ENCODE measurements around the gene DRC1. TPM values are rescaled to one million over a fixed set of nuclear protein-coding genes. Genes with fewer than 3 reads are reported as not detected.

Gene DRC1
- total RNA-seq, 6 experiments from 2014 or later = not detected

DNA sequence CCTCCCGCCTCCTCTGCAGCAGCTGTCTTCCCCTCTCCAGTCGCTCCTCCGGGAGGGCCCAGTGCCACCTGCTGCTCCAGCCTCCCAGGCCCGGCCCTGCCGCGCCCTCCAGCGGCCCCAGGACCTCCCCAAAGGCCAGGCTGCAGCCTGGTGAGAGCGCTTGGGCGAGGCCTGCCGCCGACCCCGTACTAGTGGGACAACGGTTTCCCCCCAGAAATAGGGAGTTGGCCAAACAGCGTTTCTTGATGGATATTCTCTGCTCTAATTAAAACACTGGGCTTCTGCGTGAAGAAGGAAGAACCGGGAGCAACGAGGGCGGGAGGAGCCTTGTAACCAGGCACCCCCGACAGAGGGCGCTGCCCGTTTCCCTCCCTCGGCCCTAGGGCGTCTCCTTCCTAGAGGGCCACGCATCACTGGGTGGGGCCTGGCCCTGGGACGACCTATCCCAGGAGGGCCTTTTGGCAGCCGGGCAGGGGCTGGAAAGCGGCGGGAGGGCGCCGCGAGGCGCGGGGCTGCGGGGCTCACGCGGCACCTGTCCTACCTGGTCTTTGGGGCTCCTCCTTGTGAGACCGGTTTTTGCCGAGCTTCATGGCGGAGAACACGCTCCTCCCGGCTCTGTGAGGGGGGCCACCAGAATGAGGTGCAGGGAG lies 101.6 kb downstream of the DRC1 start:
- Mint-ChIP-seq H3K4me3 (no peak overlapping the region), H3K9me3 (no peaks in the 10 kb centered on the region), H3K36me3 (ENCODE audit: low read depth) (no peaks in the 10 kb centered on the region), H3K27me3 (ENCODE audit: insufficient read depth) (peaks cover 39% of the 10 kb centered on the region), H3K4me1 (ENCODE audit: low read depth) (no peaks in the 10 kb centered on the region), H3K27ac (no peak overlapping the region)
- TF ChIP-seq, protein P1, sequence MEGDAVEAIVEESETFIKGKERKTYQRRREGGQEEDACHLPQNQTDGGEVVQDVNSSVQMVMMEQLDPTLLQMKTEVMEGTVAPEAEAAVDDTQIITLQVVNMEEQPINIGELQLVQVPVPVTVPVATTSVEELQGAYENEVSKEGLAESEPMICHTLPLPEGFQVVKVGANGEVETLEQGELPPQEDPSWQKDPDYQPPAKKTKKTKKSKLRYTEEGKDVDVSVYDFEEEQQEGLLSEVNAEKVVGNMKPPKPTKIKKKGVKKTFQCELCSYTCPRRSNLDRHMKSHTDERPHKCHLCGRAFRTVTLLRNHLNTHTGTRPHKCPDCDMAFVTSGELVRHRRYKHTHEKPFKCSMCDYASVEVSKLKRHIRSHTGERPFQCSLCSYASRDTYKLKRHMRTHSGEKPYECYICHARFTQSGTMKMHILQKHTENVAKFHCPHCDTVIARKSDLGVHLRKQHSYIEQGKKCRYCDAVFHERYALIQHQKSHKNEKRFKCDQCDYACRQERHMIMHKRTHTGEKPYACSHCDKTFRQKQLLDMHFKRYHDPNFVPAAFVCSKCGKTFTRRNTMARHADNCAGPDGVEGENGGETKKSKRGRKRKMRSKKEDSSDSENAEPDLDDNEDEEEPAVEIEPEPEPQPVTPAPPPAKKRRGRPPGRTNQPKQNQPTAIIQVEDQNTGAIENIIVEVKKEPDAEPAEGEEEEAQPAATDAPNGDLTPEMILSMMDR (IDR thresholded peaks at IDR 0.05) = peak; percentile 83
- DNase-seq = peak; percentile 3

DNA sequence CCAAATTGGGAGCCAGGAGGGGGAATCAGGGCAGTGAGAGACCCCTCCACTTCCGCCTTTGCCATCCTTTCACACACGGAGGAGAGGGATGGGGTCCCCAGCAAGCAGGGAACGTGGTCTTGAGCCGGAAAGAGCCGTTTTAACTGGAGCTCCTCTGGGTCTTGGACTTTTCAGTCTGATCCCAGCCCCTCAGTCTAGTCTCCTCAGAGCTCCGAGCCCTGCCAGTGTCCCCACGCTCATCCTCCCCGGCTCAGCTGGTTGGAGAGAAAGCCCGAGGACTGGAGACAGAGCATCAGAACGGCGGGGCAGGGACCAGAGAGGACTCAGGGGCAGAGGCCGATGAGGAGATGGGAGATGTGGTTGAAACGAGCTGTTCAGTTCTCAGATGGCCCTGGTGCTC lies 102.3 kb downstream of the DRC1 start:
- H3K9me3 Mint-ChIP-seq = no peaks in the 10 kb centered on the region
- DNase-seq = no peak
- H3K4me3 Mint-ChIP-seq = no peak overlapping the region
- TF ChIP-seq, protein P1 (IDR thresholded peaks at IDR 0.05) = no peak
- H3K36me3 Mint-ChIP-seq (ENCODE audit: low read depth) = no peaks in the 10 kb centered on the region
- H3K4me1 Mint-ChIP-seq (ENCODE audit: low read depth) = no peaks in the 10 kb centered on the region
- H3K27me3 Mint-ChIP-seq (ENCODE audit: insufficient read depth) = peaks cover 39% of the 10 kb centered on the region
- H3K27ac Mint-ChIP-seq = no peak overlapping the region

DNA sequence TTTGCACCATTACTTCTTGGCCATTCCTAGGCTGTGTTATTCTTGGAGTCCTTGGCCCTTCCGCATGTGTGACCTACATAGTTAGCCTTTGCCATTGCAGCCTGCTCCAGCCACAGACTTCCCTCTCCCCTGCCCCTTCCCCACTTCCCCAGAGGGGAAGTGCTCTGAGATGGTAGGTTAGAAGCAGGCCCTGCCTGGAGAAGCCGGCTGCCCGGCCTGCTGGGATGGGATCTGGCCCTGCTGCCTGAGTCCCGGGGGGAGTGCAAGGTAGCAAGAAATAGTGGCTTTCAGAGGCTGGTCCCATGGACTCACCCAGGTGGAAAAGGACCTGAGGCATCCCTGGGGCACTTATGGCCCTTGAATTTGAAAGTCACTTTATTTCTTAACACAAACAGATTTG lies 104.6 kb downstream of the DRC1 start:
- TF ChIP-seq, protein P1 (IDR thresholded peaks at IDR 0.05) = no peak
- Mint-ChIP-seq H3K4me1 (ENCODE audit: low read depth) (no peaks in the 10 kb centered on the region), H3K4me3 (no peak overlapping the region), H3K27ac (no peak overlapping the region), H3K27me3 (ENCODE audit: insufficient read depth) (peaks cover 53% of the 10 kb centered on the region), H3K9me3 (no peaks in the 10 kb centered on the region), H3K36me3 (ENCODE audit: low read depth) (no peaks in the 10 kb centered on the region)
- DNase-seq = no peak

Other genes with a start within 250 kb of the DRC1 start
- gene GAREM2, start 228.8 kb upstream of the DRC1 start, total RNA-seq (2021; fragmentation: NEBNext Ultra II Directional; extraction: Animal tissue kit (Norgen Biotek cat#: 25700)) = not detected
- 100 to 1,000 TPM; 127 to 138 (median 133) TPM for gene HADHA, start 157.3 kb upstream of the DRC1 start, total RNA-seq (2021; fragmentation: NEBNext Ultra II Directional; extraction: Animal tissue kit (Norgen Biotek cat#: 25700))
- 100 to 1,000 TPM in 5 of 6 experiments, 10 to 100 TPM in 1; 93.9 to 119 (median 112) TPM for gene HADHB, start 157.0 kb upstream of the DRC1 start, total RNA-seq (2021; fragmentation: NEBNext Ultra II Directional; extraction: Animal tissue kit (Norgen Biotek cat#: 25700))
- gene SELENOI, start 55.8 kb upstream of the DRC1 start, total RNA-seq (2021; fragmentation: NEBNext Ultra II Directional; extraction: Animal tissue kit (Norgen Biotek cat#: 25700)) = 10 to 100 TPM; 22.7 to 31.4 (median 27.3) TPM
- under 1 TPM; 0.07 to 0.56 (median 0.19) TPM for gene ADGRF3, start 55.1 kb upstream of the DRC1 start, total RNA-seq (2021; fragmentation: NEBNext Ultra II Directional; extraction: Animal tissue kit (Norgen Biotek cat#: 25700))
- under 1 TPM in 1 of 6 experiments, not detected in 5; 0.05 TPM for gene OTOF, start 76.2 kb downstream of the DRC1 start, total RNA-seq (2021; fragmentation: NEBNext Ultra II Directional; extraction: Animal tissue kit (Norgen Biotek cat#: 25700))
- gene CIB4, start 239.4 kb downstream of the DRC1 start, total RNA-seq (2021; fragmentation: NEBNext Ultra II Directional; extraction: Animal tissue kit (Norgen Biotek cat#: 25700)) = not detected